Superior temporal gyrus (tissue), 1 donor: ENCODE measurements around the gene PPP1R8.
"Not testable (repeated sequence)": the region's sequence is repeated elsewhere in the genome, so short reads cannot be mapped to it uniquely, and the experiment has no call there.

ENCODE experiments used
- DNase-seq: peaks from one replicate; pipeline ENCODE4 v3.0.0-alpha.2; 2016; ENCODE audit errors: extremely low spot score

Gene PPP1R8

GRCh38 chr1:27832762-27833161 lies 2.2 kb downstream of the PPP1R8 start:
- DNase-seq = no peak

DNA sequence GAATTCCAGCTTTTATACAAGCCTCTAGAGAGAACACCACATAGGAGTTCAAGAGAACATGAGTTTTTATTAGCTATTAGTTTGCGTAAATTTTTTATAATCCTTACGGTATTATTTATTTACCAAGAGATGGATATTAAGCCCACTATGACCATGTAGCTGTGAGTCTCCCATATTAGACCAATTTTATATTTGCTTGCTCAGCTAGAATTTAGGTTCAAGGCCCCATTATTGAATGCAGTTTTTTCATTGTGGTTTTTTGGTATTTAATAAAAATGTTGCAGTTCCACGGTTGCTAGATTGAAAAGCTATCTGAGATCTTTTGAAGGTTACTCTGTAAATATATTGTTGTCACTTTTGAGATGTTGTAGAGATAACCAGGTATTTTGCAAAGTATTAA lies 2.9 kb downstream of the PPP1R8 start:
- DNase-seq = no peak

- DNase-seq = no peak
Measured at GRCh38 chr1:27835046-27835445, 4.5 kb downstream of the PPP1R8 start.

DNA sequence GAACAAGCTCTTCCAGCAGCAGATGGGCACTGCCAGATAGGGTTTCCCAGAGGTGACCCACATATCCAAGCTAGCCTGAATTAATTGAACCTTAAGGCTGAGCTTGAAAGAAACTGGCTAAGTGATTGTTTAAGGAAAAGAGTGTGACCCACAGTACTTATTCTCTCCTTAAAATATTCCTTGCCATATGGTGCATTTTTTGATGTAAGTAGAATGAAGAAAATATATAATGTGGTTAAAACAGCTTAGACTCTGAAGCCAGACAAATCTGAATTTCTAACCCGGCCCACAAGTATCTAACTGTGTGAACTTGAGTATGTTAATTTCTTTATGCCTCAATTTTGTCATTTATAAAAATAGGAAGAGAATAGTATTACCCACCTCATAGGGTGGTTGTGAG lies 4.9 kb downstream of the PPP1R8 start:
- no peak for DNase-seq

GRCh38 chr1:27849951-27850350 lies 19.4 kb downstream of the PPP1R8 start:
- DNase-seq = no peak

DNA sequence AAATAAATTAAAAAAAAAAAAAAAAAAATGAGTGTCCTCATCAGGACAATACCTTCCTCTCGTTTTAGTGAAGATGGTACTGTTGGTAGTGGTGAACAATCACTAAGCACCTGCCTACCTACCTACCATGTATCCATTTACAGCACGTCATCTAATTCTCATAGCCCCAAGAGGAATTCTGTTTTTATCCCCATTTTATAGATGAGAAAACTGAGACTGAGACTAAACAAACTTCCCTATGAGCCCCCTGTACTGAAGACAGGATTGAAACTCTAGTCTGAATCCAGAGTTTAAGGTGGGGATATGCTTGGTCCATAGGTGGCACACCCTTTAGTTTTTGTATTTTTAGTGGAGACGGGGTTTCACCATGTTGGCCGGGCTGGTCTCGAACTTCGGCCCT lies 24.5 kb downstream of the PPP1R8 start:
- no peak for DNase-seq

DNA sequence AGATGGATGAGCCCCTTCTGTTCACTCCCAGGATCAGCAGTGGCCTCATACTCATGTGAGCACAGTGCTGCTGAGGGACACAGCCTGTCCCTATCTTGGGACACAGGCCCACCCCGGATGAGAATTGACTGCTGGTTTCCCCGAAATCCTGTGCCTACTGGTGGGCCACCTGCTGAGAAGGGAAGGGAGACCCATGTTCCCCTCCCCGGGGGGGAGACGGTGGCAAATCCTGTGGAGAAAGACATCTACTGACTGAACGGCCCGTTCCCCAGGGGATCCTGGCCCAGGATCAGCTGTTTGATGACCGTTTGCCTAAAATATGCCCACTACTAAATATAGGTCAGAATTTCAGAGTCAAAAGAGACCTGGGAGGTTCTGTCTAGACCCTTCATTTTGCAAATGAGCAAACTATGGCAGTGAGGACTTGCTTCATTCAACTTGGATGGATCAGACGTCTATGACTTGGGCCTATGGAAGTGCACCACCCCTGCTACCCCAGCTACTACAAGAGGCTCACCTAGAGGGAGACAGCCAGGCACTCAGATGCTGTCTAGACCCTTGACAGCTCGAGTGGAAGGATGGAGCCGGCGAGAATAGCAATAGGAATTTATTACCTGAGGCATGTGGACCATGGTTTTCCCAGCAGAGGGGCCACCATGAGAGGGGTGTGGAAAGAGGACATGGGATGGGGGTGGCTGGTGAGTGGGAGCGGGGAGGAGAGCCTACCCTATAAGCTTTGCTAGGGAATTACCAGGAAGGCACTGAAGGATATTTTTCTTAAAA lies 26.2 kb downstream of the PPP1R8 start:
- no peak for DNase-seq

DNA sequence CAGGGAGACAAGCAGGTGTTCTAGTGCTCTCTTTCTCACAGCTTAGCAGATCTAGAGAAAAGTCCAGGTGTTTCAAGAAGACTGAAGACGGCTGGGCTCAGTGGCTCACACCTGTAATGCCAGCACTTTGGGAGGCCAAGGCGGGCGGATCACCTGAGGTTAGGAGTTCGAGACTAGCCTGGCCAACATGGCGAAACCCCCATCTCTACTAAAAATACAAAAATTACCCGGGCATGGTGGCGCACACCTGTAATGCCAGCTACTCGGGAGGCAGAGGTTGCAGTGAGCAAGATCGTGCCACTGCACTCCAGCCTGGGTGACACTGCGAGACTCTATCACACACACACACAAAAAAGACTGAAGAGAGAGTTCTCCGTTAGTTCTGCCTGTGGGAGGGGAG lies 27.0 kb downstream of the PPP1R8 start:
- not testable (repeated sequence) for DNase-seq

DNA sequence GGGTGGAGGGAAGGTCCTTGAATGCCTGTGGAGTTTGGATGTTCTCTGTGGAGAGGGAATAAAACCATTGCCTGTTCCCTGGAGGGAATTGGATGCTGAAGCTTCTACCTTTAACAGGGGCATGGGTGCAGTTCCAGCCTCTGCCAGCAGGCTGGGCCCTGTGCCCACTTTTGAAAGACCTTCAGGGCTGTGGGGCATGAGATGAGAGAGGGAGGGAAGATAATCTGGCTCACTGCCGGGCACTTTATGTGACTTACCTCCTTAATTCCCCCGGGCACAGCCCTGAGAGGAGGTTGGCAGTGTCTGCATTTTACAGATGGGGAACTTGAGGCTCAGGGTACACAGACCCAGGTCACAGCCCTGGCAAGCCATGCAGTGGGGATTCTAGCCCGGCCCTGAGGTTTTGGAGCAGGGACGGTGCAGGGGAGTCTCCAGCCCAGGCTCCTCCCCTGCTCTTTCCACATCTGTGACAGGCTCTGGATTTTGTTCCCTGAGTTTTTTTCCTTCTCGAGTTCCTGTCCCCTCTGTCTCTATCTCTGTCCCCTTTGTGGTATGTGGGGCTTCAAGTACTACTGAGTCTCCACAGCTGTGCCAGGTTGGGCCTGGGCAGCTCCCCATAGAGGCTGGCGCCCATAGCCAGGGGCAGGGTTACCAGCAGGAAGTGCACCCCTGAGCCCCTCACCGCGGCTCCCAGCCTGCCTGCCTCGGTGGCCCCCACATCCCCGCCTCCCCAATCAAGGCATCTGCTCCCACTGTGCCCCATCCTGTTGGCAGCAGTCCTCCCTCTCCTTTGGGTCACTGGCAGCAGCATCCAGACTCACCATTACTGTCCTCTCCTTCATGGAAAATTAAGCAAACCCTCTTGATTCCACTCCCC lies 27.7 kb downstream of the PPP1R8 start:
- DNase-seq = peak; percentile 92

DNA sequence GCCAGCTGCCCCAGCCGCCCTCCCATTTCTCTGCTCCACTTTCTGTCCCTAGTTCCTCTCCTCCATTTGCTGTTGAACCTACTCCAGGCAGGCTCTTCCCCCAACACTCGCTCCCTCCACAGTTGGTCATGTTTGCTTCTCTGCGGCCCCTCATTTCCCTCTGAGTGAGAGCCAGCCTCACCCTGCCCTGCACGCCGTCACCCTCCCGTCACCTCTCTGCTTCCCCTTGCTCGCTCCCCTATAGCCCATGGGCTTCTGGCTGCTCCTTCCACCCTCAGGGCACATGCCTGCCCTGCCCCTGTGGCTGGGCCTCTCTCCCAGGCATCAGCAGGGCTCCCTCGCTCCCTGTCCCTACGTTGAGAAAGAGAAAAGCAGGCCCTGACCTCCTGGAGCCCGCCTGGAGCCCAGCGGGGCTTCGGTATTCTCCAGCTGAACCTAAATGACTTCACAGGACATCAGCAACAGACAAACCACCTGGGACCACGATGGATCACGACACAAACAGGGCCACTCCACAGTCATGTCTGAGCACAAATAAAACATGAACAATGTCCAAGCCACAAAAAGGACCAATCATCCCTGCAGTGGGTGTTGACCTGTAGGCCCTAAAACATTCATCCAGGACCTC lies 28.5 kb downstream of the PPP1R8 start:
- DNase-seq = no peak

DNA sequence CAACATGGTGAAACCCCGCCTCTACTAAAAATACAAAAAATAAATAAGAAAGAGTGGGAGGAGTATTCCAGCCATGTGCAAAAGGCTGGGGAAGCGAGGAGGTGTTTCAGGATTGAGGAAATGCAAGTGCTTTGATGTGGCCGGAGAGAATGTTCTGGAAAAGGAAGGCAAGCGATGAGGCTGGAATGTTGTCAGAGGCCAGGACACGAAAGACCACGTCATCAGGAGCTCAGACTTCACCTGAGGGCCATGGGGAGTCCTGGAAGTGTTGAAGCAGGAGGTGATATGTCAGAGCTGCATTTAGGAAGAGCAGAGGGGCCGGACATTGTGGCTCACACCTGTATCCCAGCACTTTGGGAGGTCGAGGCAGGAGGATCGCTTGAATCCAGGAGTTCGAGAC lies 30.9 kb downstream of the PPP1R8 start:
- no peak for DNase-seq

GRCh38 chr1:27862004-27862403 lies 31.4 kb downstream of the PPP1R8 start:
- DNase-seq = no peak

DNA sequence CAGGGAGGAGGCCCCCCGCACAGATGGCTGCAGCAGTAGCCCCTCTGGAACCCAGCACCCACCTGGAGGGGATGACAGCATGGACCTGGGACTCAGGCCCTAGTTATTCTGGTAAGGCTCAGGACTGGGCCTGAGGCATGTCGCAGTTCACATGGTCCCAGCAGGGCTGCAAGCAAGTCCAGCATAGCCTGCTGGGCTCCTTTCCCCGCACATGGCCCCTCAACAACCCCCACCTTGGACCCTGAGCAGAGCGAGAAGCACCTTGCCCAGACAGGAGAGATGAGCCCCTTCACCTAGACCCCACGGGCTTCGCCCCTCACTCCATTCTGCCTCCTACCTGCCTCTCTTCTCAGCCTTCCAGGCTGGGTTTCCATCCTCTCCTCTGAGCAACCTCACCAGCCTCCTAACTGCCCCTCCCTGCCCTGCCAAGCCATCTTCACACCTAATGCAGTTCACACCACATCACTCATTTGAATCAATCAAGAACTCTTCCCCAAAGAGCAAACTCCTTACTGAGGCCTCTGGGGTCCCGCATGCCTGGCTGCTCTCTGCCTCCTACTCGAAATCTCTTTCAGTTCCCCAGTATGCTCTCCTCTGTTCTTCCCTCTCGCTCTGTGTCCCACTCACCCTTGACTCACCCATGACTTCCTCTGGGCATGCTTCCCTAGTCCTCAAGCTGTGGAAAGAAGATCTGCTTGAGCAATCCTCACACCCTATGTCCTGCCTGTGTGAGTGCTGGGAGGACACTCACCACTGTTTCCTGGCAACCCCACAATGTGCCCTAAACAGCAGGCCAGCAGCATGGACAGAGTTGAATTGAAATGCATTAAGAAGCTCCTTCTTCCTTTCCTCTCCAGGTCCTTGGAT lies 32.3 kb downstream of the PPP1R8 start:
- no peak for DNase-seq

GRCh38 chr1:27863538-27863915 lies 32.9 kb downstream of the PPP1R8 start:
- no peak for DNase-seq

GRCh38 chr1:27864264-27864895 lies 33.8 kb downstream of the PPP1R8 start:
- DNase-seq = no peak

- DNase-seq = no peak
Measured at GRCh38 chr1:27865821-27866220, 35.2 kb downstream of the PPP1R8 start.

GRCh38 chr1:27868556-27868931 lies 38.0 kb downstream of the PPP1R8 start:
- DNase-seq = no peak

DNA sequence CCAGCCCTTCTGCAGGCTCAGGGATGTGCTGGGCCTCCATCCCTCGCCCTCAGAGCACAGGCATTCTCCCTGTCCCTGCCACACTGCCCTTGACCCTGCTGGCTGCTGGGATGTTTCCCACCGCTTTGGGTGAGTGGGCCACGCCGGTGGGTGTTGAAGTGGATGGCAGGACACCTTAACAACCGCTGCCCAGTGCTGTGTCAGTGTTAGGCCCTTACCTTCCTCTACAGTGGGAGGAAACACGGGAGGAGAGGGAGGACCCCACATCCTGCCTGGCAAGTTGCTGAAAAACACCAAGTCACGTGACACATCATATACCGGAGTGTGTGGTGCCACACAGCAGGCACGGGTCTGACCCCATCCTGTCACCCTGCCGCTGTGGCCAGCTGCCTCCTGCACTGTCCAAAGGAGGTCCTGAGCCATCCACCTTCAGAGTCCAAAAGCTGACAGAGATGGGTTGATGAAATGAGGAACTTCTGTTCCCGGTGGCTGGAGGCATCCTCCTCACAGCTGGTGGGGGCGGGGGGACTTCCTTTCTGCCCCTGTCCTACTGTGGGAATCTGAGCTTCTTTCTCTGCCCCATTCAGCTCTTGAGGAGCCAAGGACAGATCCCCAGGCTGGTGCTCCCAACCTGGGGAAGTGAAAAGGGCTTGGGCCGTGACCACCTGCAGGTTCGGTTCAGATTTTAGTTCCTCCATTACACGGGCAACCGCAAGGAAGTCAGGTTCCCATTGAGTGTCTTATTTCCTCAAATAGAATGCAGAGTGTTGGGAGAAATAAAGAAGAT lies 38.5 kb downstream of the PPP1R8 start:
- no peak for DNase-seq

- no peak for DNase-seq
Measured at GRCh38 chr1:27869719-27870085, 39.1 kb downstream of the PPP1R8 start.

GRCh38 chr1:27871076-27871475 lies 40.5 kb downstream of the PPP1R8 start:
- not testable (repeated sequence) for DNase-seq
